Cardiac muscle cell (in vitro differentiated cells and primary cell): ENCODE measurements around the gene CDRT4. TPM values are rescaled to one million over a fixed set of nuclear protein-coding genes. Genes with fewer than 3 reads are reported as not detected.

ENCODE experiments used
- DNase-seq, 2 donors: peaks; one replicate each; pipeline versions ENCODE4 v3.0.0 to v3.0.0-alpha.2; 2010 to 2017; ENCODE audit warnings: low read depth in 1 of 2, low spot score in 1 of 2
- H3K27ac ChIP-seq: fragments of 200-600 bp; sonication (generic); 2 replicates; pipeline ENCODE4 v1.5.1; 2016
- H3K27me3 ChIP-seq: fragments of 200-600 bp; sonication (generic); 2 replicates; pipeline ENCODE4 v1.6.0; 2016; ENCODE audit warnings: control low read depth
- H3K36me3 ChIP-seq: fragments of 200-600 bp; sonication (generic); 2 replicates; pipeline ENCODE4 v1.5.1; 2016; ENCODE audit warnings: control low read depth
- H3K4me1 ChIP-seq: fragments of 200-600 bp; sonication (generic); 2 replicates; pipeline ENCODE4 v1.8.1; 2017; ENCODE audit warnings: low read depth, mild to moderate bottlenecking, mixed run types
- H3K4me3 ChIP-seq: fragments of 200-600 bp; sonication (generic); 2 replicates; pipeline ENCODE4 v1.5.1; 2016; ENCODE audit warnings: mild to moderate bottlenecking
- H3K9me3 ChIP-seq: fragments of 200-600 bp; sonication (generic); 2 replicates; pipeline ENCODE4 v1.5.1; 2017; ENCODE audit warnings: low read depth, mild to moderate bottlenecking, control low read depth
- CTCF ChIP-seq: IDR thresholded peaks from 2 replicates; pipeline ENCODE4 v1.5.1; 2012; ENCODE audit warnings: low read depth, mild to moderate bottlenecking, low read length
- polyA plus RNA-seq: library from polyadenylated mRNA; unstranded; fragments of >200 nt; fragmentation: Nextera tagmentation; extraction: Ambion mirVana; gene quantifications from 2 replicates; pipeline ENCODE4 v1.2.1, GENCODE V29; 2016
- total RNA-seq: library from RNA; depleted of rRNA; stranded (reverse); fragments of >200 nt; gene quantifications from 2 replicates; pipeline ENCODE4 v1.2.3, GENCODE V29; 2016

CDRT4 gene
- total and polyA plus RNA-seq, 2 experiments from 2014 or later, result 6.0 to 14.4 TPM

- H3K27ac ChIP-seq, result no peak overlapping the region
- no peaks in the 10 kb centered on the region for H3K9me3 ChIP-seq
- no peaks in the 10 kb centered on the region for H3K27me3 ChIP-seq
- no peak for DNase-seq
- no peaks in the 10 kb centered on the region for H3K36me3 ChIP-seq
- H3K4me1 ChIP-seq, result no peaks in the 10 kb centered on the region
- H3K4me3 ChIP-seq, result no peak overlapping the region
- no peak for TF ChIP-seq CTCF
These were observed 15.7 kb downstream of the CDRT4 start for GRCh38 chr17:15451680-15452079.

GRCh38 chr17:15448580-15448956 is 18.9 kb downstream of the CDRT4 start:
- H3K27ac ChIP-seq, result no peak overlapping the region

GRCh38 chr17:15447928-15448579 is 19.4 kb downstream of the CDRT4 start:
- Histone ChIP-seq H3K4me1 (no peaks in the 10 kb centered on the region), H3K4me3 (no peak overlapping the region), H3K27me3 (no peaks in the 10 kb centered on the region), H3K9me3 (no peaks in the 10 kb centered on the region), H3K36me3 (no peaks in the 10 kb centered on the region), H3K27ac (no peak overlapping the region)
- no peak for DNase-seq
- TF ChIP-seq CTCF, result no peak

More at GRCh38 chr17:15448580-15448956, 18.9 kb downstream of the CDRT4 start:
- Histone ChIP-seq H3K36me3 (no peaks in the 10 kb centered on the region), H3K27me3 (no peaks in the 10 kb centered on the region), H3K4me3 (no peak overlapping the region), H3K4me1 (no peaks in the 10 kb centered on the region), H3K9me3 (no peaks in the 10 kb centered on the region)
- TF ChIP-seq CTCF, result no peak
- no peak for DNase-seq

- DNase-seq, result no peak
- no peak overlapping the region for H3K4me3 ChIP-seq
- H3K27ac ChIP-seq, result no peak overlapping the region
- H3K4me1 ChIP-seq, result peaks cover 4% of the 10 kb centered on the region
- no peaks in the 10 kb centered on the region for H3K9me3 ChIP-seq
- no peaks in the 10 kb centered on the region for H3K36me3 ChIP-seq
- no peaks in the 10 kb centered on the region for H3K27me3 ChIP-seq
- peak; percentile 15 for TF ChIP-seq CTCF
These were observed 21.4 kb downstream of the CDRT4 start for GRCh38 chr17:15446036-15446435.

GRCh38 chr17:15444805-15445204 is 22.6 kb downstream of the CDRT4 start:
- Histone ChIP-seq H3K4me3 (no peak overlapping the region), H3K4me1 (peaks cover 15% of the 10 kb centered on the region), H3K9me3 (no peaks in the 10 kb centered on the region), H3K27me3 (no peaks in the 10 kb centered on the region), H3K27ac (no peak overlapping the region), H3K36me3 (no peaks in the 10 kb centered on the region)
- DNase-seq, result no peak
- TF ChIP-seq CTCF, result no peak
